ENCODE measurements around the gene ZNF280C. TPM values are rescaled to one million over a fixed set of nuclear protein-coding genes. Genes with fewer than 3 reads are reported as not detected.

ZNF280C gene
- total and polyA plus RNA-seq, 2 donors from 2014 or later, result 0.60 to 5.0 TPM

DNA sequence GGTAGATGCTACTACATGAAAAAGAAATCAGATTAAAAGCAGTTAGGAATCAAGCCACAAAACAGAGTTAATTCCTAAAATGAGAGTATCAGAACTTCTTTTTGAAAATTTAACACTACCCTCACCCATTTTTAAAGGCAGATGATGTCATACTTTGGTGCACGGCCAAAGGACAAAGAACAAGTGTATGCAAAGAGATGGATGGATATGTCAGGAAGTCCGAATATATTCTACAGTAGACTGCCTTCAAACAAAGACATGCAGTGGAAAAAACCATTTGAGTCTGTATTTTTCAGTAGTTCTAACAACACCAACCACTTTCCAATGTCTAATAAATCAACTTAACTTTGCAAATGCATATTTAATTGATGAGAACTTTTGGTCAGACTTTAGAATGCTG, 105.3 kb downstream of the ZNF280C start:
- DNase-seq (no peak), FAIRE-seq (no peak)
- peak overlapping the region in 1 of 3 donors; percentile 8 for H3K4me3 ChIP-seq (ENCODE audit: low read length in 3 of 3)
- no peak for TF ChIP-seq CTCF (IDR thresholded peaks at IDR 0.05; ENCODE audit: borderline replicate concordance, extremely low read depth, insufficient read depth)
- H3K9ac ChIP-seq (ENCODE audit: low read length in 3 of 3), result no peak overlapping the region
- H3K27me3 ChIP-seq (ENCODE audit: control insufficient read depth, insufficient read depth, low read length), result no peaks in the 10 kb centered on the region
- no peak overlapping the region for H3K27ac ChIP-seq (ENCODE audit: low read depth in 2 of 2, low read length in 2 of 2)
- peaks cover 0 to 2% (median 0%) of the 10 kb centered on the region in 3 donors for H3K4me1 ChIP-seq (ENCODE audit: control insufficient read depth in 2 of 3, insufficient read depth in 2 of 3, low read depth in 1 of 3, low read length in 3 of 3)
- no peaks in the 10 kb centered on the region for H3K9me3 ChIP-seq (ENCODE audit: control insufficient read depth in 2 of 3, insufficient read depth in 1 of 3, low read length in 3 of 3)
- H3K36me3 ChIP-seq (ENCODE audit: control insufficient read depth in 2 of 3, insufficient read depth in 3 of 3, low read length in 3 of 3), result no peaks in the 10 kb centered on the region
- intact Hi-C loops (cut with DNase I), result no loop called here

GRCh38 chrX:130162094-130162735, 106.5 kb downstream of the ZNF280C start:
- peaks cover 0 to 2% (median 0%) of the 10 kb centered on the region in 3 donors for H3K4me1 ChIP-seq (ENCODE audit: control insufficient read depth in 2 of 3, insufficient read depth in 2 of 3, low read depth in 1 of 3, low read length in 3 of 3)
- FAIRE-seq (no peak), DNase-seq (peak in 1 of 5 donors; percentile 20)
- no peak for TF ChIP-seq CTCF (IDR thresholded peaks at IDR 0.05; ENCODE audit: borderline replicate concordance, extremely low read depth, insufficient read depth)
- no peaks in the 10 kb centered on the region for H3K27me3 ChIP-seq (ENCODE audit: control insufficient read depth, insufficient read depth, low read length)
- peak overlapping the region; percentile 32 for H3K27ac ChIP-seq (ENCODE audit: low read depth in 2 of 2, low read length in 2 of 2)
- H3K36me3 ChIP-seq (ENCODE audit: control insufficient read depth in 2 of 3, insufficient read depth in 3 of 3, low read length in 3 of 3), result no peaks in the 10 kb centered on the region
- H3K4me3 ChIP-seq (ENCODE audit: low read length in 3 of 3), result no peak overlapping the region
- H3K9ac ChIP-seq (ENCODE audit: low read length in 3 of 3), result no peak overlapping the region
- no peaks in the 10 kb centered on the region for H3K9me3 ChIP-seq (ENCODE audit: control insufficient read depth in 2 of 3, insufficient read depth in 1 of 3, low read length in 3 of 3)
- intact Hi-C loops (cut with DNase I), result no loop called here

DNA sequence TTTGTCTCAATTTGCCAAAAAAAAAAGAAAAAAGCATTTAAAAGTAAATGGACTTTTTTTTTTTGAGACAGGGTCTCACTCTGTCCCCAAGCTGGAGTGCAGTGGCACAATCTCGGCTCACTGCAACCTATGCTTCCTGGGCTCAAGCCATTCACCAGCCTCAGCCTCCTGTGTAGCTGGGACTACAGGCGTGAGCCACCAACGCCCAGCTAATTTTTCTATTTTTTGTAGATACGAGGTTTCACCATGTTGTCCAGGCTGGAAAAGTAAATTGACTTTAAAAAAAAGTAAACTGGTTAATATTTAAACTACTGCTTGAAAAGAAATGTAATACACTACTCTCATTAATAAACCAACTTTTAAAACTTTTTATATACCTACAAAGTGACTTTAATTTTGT, 108.9 kb downstream of the ZNF280C start:
- no peaks in the 10 kb centered on the region for H3K27me3 ChIP-seq (ENCODE audit: control insufficient read depth, insufficient read depth, low read length)
- FAIRE-seq (no peak), DNase-seq (no peak)
- H3K4me1 ChIP-seq (ENCODE audit: control insufficient read depth in 2 of 3, insufficient read depth in 2 of 3, low read depth in 1 of 3, low read length in 3 of 3), result no peaks in the 10 kb centered on the region
- no peaks in the 10 kb centered on the region for H3K9me3 ChIP-seq (ENCODE audit: control insufficient read depth in 2 of 3, insufficient read depth in 1 of 3, low read length in 3 of 3)
- H3K9ac ChIP-seq (ENCODE audit: low read length in 3 of 3), result no peak overlapping the region
- TF ChIP-seq CTCF (IDR thresholded peaks at IDR 0.05; ENCODE audit: borderline replicate concordance, extremely low read depth, insufficient read depth), result no peak
- no peak overlapping the region for H3K27ac ChIP-seq (ENCODE audit: low read depth in 2 of 2, low read length in 2 of 2)
- no peak overlapping the region for H3K4me3 ChIP-seq (ENCODE audit: low read length in 3 of 3)
- no peaks in the 10 kb centered on the region for H3K36me3 ChIP-seq (ENCODE audit: control insufficient read depth in 2 of 3, insufficient read depth in 3 of 3, low read length in 3 of 3)
- intact Hi-C loops (cut with DNase I), result no loop called here

GRCh38 chrX:130158311-130158710, 110.4 kb downstream of the ZNF280C start:
- intact Hi-C loops (cut with DNase I), result no loop called here
- no peak for FAIRE-seq
- H3K27me3 ChIP-seq (ENCODE audit: control insufficient read depth, insufficient read depth, low read length), result no peaks in the 10 kb centered on the region
- no peaks in the 10 kb centered on the region for H3K9me3 ChIP-seq (ENCODE audit: control insufficient read depth in 2 of 3, insufficient read depth in 1 of 3, low read length in 3 of 3)
- H3K4me3 ChIP-seq (ENCODE audit: low read length in 3 of 3), result no peak overlapping the region
- H3K4me1 ChIP-seq (ENCODE audit: control insufficient read depth in 2 of 3, insufficient read depth in 2 of 3, low read depth in 1 of 3, low read length in 3 of 3), result no peaks in the 10 kb centered on the region
- TF ChIP-seq CTCF (IDR thresholded peaks at IDR 0.05; ENCODE audit: borderline replicate concordance, extremely low read depth, insufficient read depth), result no peak
- DNase-seq, result no peak
- no peak overlapping the region for H3K27ac ChIP-seq (ENCODE audit: low read depth in 2 of 2, low read length in 2 of 2)
- no peak overlapping the region for H3K9ac ChIP-seq (ENCODE audit: low read length in 3 of 3)
- no peaks in the 10 kb centered on the region for H3K36me3 ChIP-seq (ENCODE audit: control insufficient read depth in 2 of 3, insufficient read depth in 3 of 3, low read length in 3 of 3)

All from kidney (tissue), 14 donors.